ENCODE results near the gene CHURC1. TPM values are rescaled to one million over a fixed set of nuclear protein-coding genes. Genes with fewer than 3 reads are reported as not detected.

The CHURC1 gene
- total and polyA plus RNA-seq, 2 of the 8 experiments (the other 6 are each of a cell fraction or from before 2014, with no cell fraction given): 50.2 to 59.3 TPM

GRCh38 chr14:64939817-64940190 is 25.5 kb downstream of the CHURC1 start:
- no peak overlapping the region for H2BK120ac ChIP-seq (replicated peaks; ENCODE audit: low read depth, low read length)
- no peak overlapping the region for H2BK5ac ChIP-seq (ENCODE audit: low read depth, low read length)
- H3K36me3 ChIP-seq (ENCODE audit: control insufficient read depth in 2 of 4, insufficient read depth in 4 of 4, low read length in 3 of 4): 0 out of 8 replicates have a peak, but pooled peaks cover 0 to 4% (median 0%) of the 10 kb centered on the region in 4 experiments
- no peaks in the 10 kb centered on the region for H3K79me2 ChIP-seq (ENCODE audit: control insufficient read depth in 1 of 2, insufficient read depth in 2 of 2, low read length in 2 of 2)
- no peak overlapping the region for H3K18ac ChIP-seq (ENCODE audit: extremely low read depth, low read length)
- H3K4ac ChIP-seq (replicated peaks; ENCODE audit: insufficient read length, low read depth, low read length): no peak overlapping the region
- H4K20me1 ChIP-seq (replicated peaks in 1 of 2; ENCODE audit: control insufficient read depth in 1 of 2, insufficient read depth in 2 of 2, low read length in 2 of 2): no peaks in the 10 kb centered on the region
- H3K27ac ChIP-seq (ENCODE audit: low read depth, low read length): no peak overlapping the region
- H4K91ac ChIP-seq (replicated peaks; ENCODE audit: insufficient read length, low read length): no peak overlapping the region
- H3K23ac ChIP-seq (ENCODE audit: insufficient read length): no peak overlapping the region
- H2AK5ac ChIP-seq (ENCODE audit: low read depth, low read length): no peak overlapping the region
- H3K4me2 ChIP-seq (ENCODE audit: insufficient read depth in 1 of 2, low read depth in 2 of 2, low read length in 2 of 2): no peak overlapping the region
- H3K9ac ChIP-seq (replicated peaks in 1 of 4; ENCODE audit: extremely low read depth in 1 of 4, low read depth in 3 of 4, low read length in 3 of 4): no peak overlapping the region
- H2BK15ac ChIP-seq (ENCODE audit: low read length): no peak overlapping the region
- 85% methylated on average over 3 of the region's 3 CpGs; no CpG with 5 or more reads in 1 of the 2 experiments for WGBS, 2 experiments (ENCODE audit: extremely low coverage in 1 of 2, insufficient coverage in 1 of 2, insufficient read length in 1 of 2, insufficient replicate concordance in 2 of 2, low coverage in 1 of 2, low lambda C conversion rate in 2 of 2, missing lambda C conversion rate in 1 of 2)
- FAIRE-seq (no peak), DNase-seq (ENCODE audit: low read depth in 1 of 2, low spot score in 2 of 2) (no peak)
- ChIA-PET CTCF (ENCODE audit: partially characterized antibody) (interaction anchor here (1.0 to 2.1 kb wide), 6 partner anchors 13 to 167 kb away, joined by 3 to 7 read pairs (median 3); no protein-coding TSS in a partner anchor), POLR2A (ENCODE audit: partially characterized antibody) (interaction anchor here (0.6 to 1.5 kb wide), 3 partner anchors 9 to 237 kb away, joined by 3 read pairs; no protein-coding TSS in a partner anchor)
- no peaks in the 10 kb centered on the region for H3K9me3 ChIP-seq (ENCODE audit: insufficient read depth in 2 of 2, low read depth in 1 of 2, low read length in 1 of 2)
- no peaks in the 10 kb centered on the region; the same call in 1 of the 2 replicates for H3K23me2 ChIP-seq (ENCODE audit: low read depth, low read length)
- no peak overlapping the region for H2BK20ac ChIP-seq (ENCODE audit: low read length)
- H3K4me1 ChIP-seq (replicated peaks in 1 of 4; ENCODE audit: control insufficient read depth in 3 of 4, insufficient read depth in 4 of 4, low read length in 3 of 4): peaks cover 0 to 8% (median 2%) of the 10 kb centered on the region in 4 experiments; a peak in 4 of 7 replicates
- H2AFZ ChIP-seq (ENCODE audit: low read length): no peak overlapping the region
- H3K79me1 ChIP-seq (ENCODE audit: low read depth, low read length): no peaks in the 10 kb centered on the region; the same call in 1 of the 2 replicates
- H2BK12ac ChIP-seq (ENCODE audit: low read depth, low read length): no peak overlapping the region
- no peaks in the 10 kb centered on the region for H3K27me3 ChIP-seq (replicated peaks in 1 of 4; ENCODE audit: control insufficient read depth in 3 of 4, extremely low read depth in 1 of 4, insufficient read depth in 3 of 4, low read length in 3 of 4)
- H3K14ac ChIP-seq (ENCODE audit: insufficient read length): no peak overlapping the region
- H4K8ac ChIP-seq (ENCODE audit: extremely low read depth, insufficient read depth, low read length): no peak overlapping the region
- H3K4me3 ChIP-seq (ENCODE audit: extremely low read depth in 1 of 4, insufficient read depth in 2 of 4, low read depth in 3 of 4, low read length in 4 of 4): no peak overlapping the region
- no peak overlapping the region for H4K5ac ChIP-seq (ENCODE audit: insufficient read length, low read depth, low read length)
- H3K56ac ChIP-seq (replicated peaks; ENCODE audit: insufficient read length, low read depth, low read length): no peak overlapping the region
- TF ChIP-seq TEAD4 (IDR thresholded peaks at IDR 0.05; ENCODE audit: low read depth, low read length): no peak
- no peak for TF ChIP-seq CBX8 (IDR thresholded peaks at IDR 0.05; ENCODE audit: borderline replicate concordance, low read depth, low read length)
- TF ChIP-seq, protein P1, sequence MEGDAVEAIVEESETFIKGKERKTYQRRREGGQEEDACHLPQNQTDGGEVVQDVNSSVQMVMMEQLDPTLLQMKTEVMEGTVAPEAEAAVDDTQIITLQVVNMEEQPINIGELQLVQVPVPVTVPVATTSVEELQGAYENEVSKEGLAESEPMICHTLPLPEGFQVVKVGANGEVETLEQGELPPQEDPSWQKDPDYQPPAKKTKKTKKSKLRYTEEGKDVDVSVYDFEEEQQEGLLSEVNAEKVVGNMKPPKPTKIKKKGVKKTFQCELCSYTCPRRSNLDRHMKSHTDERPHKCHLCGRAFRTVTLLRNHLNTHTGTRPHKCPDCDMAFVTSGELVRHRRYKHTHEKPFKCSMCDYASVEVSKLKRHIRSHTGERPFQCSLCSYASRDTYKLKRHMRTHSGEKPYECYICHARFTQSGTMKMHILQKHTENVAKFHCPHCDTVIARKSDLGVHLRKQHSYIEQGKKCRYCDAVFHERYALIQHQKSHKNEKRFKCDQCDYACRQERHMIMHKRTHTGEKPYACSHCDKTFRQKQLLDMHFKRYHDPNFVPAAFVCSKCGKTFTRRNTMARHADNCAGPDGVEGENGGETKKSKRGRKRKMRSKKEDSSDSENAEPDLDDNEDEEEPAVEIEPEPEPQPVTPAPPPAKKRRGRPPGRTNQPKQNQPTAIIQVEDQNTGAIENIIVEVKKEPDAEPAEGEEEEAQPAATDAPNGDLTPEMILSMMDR (IDR thresholded peaks at IDR 0.05; ENCODE audit: control extremely low read depth in 1 of 3, insufficient read depth in 1 of 3, low read depth in 1 of 3, low read length in 3 of 3): no peak
- TF ChIP-seq CEBPB (IDR thresholded peaks at IDR 0.05; ENCODE audit: low read depth, low read length): no peak
- TF ChIP-seq YY1 (IDR thresholded peaks at IDR 0.05; ENCODE audit: low read depth, low read length): no peak
- no peak for TF ChIP-seq HDAC2 (IDR thresholded peaks at IDR 0.05; ENCODE audit: borderline replicate concordance in 1 of 2, low read depth in 2 of 2, low read length in 2 of 2)
- no peak for TF ChIP-seq FOSL1 (IDR thresholded peaks at IDR 0.05; ENCODE audit: insufficient read depth, low read depth, low read length)
- no peak for TF ChIP-seq JUN (IDR thresholded peaks at IDR 0.05; ENCODE audit: low read depth, low read length)
- no peak for TF ChIP-seq RNF2 (IDR thresholded peaks at IDR 0.05; ENCODE audit: borderline replicate concordance, low read depth, low read length, missing control alignments, poor library complexity, severe bottlenecking)
